Ishikawa (cell line): ENCODE data around the gene CD74.

Experiments
- CEBPB ChIP-seq: IDR thresholded peaks from 2 replicates; pipeline ENCODE4 v1.6.1; 2012
- CREB1 ChIP-seq: IDR thresholded peaks from 2 replicates; pipeline ENCODE4 v1.6.1; 2012; ENCODE audit warnings: low read depth
- EGR1 ChIP-seq: IDR thresholded peaks from 2 replicates; pipeline ENCODE4 v1.6.1; 2012
- EP300 ChIP-seq: IDR thresholded peaks from 2 replicates; pipeline ENCODE4 v1.6.1; 2012; ENCODE audit warnings: borderline replicate concordance
- FOXM1 ChIP-seq: IDR thresholded peaks from 2 replicates; pipeline ENCODE4 v1.6.1; 2012; ENCODE audit warnings: low read depth, borderline replicate concordance
- NFIC ChIP-seq: IDR thresholded peaks from 2 replicates; pipeline ENCODE4 v1.6.1; 2012
- RAD21 ChIP-seq: IDR thresholded peaks from 2 replicates; pipeline ENCODE4 v1.6.1; 2012; ENCODE audit warnings: low read depth
- REST ChIP-seq: IDR thresholded peaks from 2 replicates; pipeline ENCODE4 v1.6.1; 2012; ENCODE audit warnings: low read depth, mild to moderate bottlenecking
- TAF1 ChIP-seq: IDR thresholded peaks from 2 replicates; pipeline ENCODE4 v1.6.1; 2012; ENCODE audit warnings: low read depth, mild to moderate bottlenecking
- TCF12 ChIP-seq: IDR thresholded peaks from 2 replicates; pipeline ENCODE4 v1.6.1; 2012; ENCODE audit warnings: low read depth
- TEAD4 ChIP-seq: IDR thresholded peaks from 2 replicates; pipeline ENCODE4 v1.6.1; 2012
- USF1 ChIP-seq: IDR thresholded peaks from 2 replicates; pipeline ENCODE4 v1.6.1; 2012
- YY1 ChIP-seq: IDR thresholded peaks from 2 replicates; pipeline ENCODE4 v1.6.1; 2012; ENCODE audit warnings: low read depth
- ZBTB7A ChIP-seq: IDR thresholded peaks from 2 replicates; pipeline ENCODE4 v1.6.1; 2012; ENCODE audit warnings: low read depth
- TF ChIP-seq, protein P1 (sequence below): IDR thresholded peaks from 2 replicates; pipeline ENCODE4 v1.6.1; 2012

The CD74 gene

GRCh38 chr5:150412319-150413175 lies at the start of gene CD74:
CD74 (minus strand) TSS chr5:150412910; CDS start chr5:150412749, 161 bp downstream.
- no peak for TF ChIP-seq USF1
- TF ChIP-seq, protein P1, sequence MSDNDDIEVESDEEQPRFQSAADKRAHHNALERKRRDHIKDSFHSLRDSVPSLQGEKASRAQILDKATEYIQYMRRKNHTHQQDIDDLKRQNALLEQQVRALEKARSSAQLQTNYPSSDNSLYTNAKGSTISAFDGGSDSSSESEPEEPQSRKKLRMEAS: 0 out of 2 replicates have a peak, but pooled peaks have one; percentile 24
- peak; percentile 88 for TF ChIP-seq CREB1
- TF ChIP-seq ZBTB7A: 0 out of 2 replicates have a peak, but pooled peaks have one; percentile 59
- no peak for TF ChIP-seq TCF12

DNA sequence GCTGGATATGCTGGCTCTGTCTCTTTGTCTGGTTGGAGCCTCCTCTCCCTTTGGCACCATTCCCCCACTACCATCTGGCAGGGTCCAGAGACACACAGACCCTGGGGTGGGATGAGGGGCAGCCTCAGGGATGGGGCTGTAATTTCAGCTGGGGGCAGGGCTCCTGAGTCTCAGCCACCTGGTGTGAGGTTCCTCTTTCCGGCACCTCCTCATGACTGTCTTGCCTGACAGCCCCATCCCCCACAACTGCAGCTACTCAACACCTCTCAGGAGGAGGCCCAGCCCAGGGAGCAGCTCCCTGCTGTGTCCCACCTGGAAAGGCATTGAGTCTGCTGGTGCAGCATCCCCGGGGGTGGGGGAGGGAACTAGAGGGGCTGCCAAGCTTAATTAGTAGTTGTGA lies 48.5 kb upstream of the CD74 start:
- peak; percentile 48; the same call in 1 of the 2 replicates for TF ChIP-seq CEBPB
- TF ChIP-seq YY1: peak; percentile 70; the same call in 1 of the 2 replicates
- TF ChIP-seq TEAD4: peak; percentile 87
- no peak for TF ChIP-seq REST
- peak; percentile 98 for TF ChIP-seq EP300
- TF ChIP-seq USF1: peak; percentile 9; the same call in 1 of the 2 replicates
- peak; percentile 96 for TF ChIP-seq NFIC
- TF ChIP-seq TAF1: no peak
- no peak for TF ChIP-seq EGR1
- peak; percentile 94 for TF ChIP-seq FOXM1
- peak; percentile 38; the same call in 1 of the 2 replicates for TF ChIP-seq RAD21
- TF ChIP-seq CREB1: no peak
- peak; percentile 99 for TF ChIP-seq TCF12
- TF ChIP-seq ZBTB7A: peak; percentile 87
- TF ChIP-seq, protein P1: peak; percentile 79

GRCh38 chr5:150460781-150461180 lies 48.1 kb upstream of the CD74 start:
- TF ChIP-seq EP300: no peak
- TF ChIP-seq REST: no peak
- TF ChIP-seq CEBPB: no peak
- no peak for TF ChIP-seq RAD21
- no peak for TF ChIP-seq FOXM1
- no peak for TF ChIP-seq YY1
- TF ChIP-seq, protein P1: no peak
- no peak for TF ChIP-seq TEAD4
- no peak for TF ChIP-seq EGR1
- TF ChIP-seq USF1: no peak
- no peak for TF ChIP-seq ZBTB7A
- no peak for TF ChIP-seq CREB1
- TF ChIP-seq NFIC: no peak

- no peak for TF ChIP-seq CREB1
- TF ChIP-seq TAF1: no peak
- peak; percentile 90 for TF ChIP-seq RAD21
- no peak for TF ChIP-seq FOXM1
- 0 out of 2 replicates have a peak, but pooled peaks have one; percentile 18 for TF ChIP-seq EP300
- no peak for TF ChIP-seq CEBPB
- TF ChIP-seq TCF12: peak; percentile 46; the same call in 1 of the 2 replicates
- TF ChIP-seq USF1: no peak
- peak; percentile 54; the same call in 1 of the 2 replicates for TF ChIP-seq TEAD4
- peak; percentile 95 for TF ChIP-seq ZBTB7A
- TF ChIP-seq, protein P1: peak; percentile 87
- TF ChIP-seq YY1: peak; percentile 78
- TF ChIP-seq NFIC: no peak; the same call in 1 of the 2 replicates
- TF ChIP-seq EGR1: peak; percentile 27; the same call in 1 of the 2 replicates
Observed at GRCh38 chr5:150458802-150459557, 46.3 kb upstream of the CD74 start.
